ENCODE measurements around the gene CRABP2.

The CRABP2 gene

GRCh38 chr1:156746406-156746727, 41.0 kb upstream of the CRABP2 start:
- H3K4me3 ChIP-seq (ENCODE audit: control insufficient read depth, low read depth, low read length) = peak overlapping the region; percentile 47
- no peak for TF ChIP-seq CTCF (conservative IDR thresholded peaks at IDR 0.05; ENCODE audit: control insufficient read depth, insufficient read depth, low read depth, low read length)
- DNase-seq (ENCODE audit: low read depth) = no peak

- no peak for DNase-seq (ENCODE audit: low read depth)
- no peak overlapping the region for H3K4me3 ChIP-seq (ENCODE audit: control insufficient read depth, low read depth, low read length)
- TF ChIP-seq CTCF (conservative IDR thresholded peaks at IDR 0.05; ENCODE audit: control insufficient read depth, insufficient read depth, low read depth, low read length) = no peak
Observed at GRCh38 chr1:156745881-156746280, 40.5 kb upstream of the CRABP2 start.

DNA sequence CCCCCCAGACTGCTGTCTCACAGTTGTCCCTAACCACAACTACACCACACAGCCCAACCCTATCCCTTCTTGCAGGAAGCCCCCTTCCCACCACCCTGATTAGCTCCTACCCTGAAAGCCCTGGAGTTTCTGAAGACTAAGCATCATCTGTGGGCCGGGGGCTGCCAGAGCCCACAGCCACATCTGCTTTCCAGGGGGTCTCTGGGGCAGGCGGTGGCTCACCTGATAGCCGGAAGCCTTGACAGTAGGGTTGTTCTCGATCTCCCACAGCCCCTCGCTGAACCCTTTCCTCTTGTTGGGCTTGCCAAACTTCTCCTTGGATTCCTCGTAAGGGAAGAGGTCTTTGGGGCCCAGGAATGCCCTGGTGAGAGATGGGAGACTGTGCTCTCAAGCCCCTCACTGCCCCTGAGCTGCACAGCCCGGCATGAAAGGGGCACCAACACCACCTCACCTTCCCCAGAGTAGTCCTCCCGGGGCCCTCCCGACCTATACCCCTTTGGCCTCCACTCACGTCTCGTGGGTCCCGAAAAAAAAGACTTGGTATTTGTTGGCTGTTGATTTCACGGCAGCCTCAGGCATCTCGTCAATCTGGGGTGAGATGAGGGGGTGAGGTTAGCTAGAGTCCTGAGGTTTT, 39.5 kb upstream of the CRABP2 start:
- no peak for DNase-seq (ENCODE audit: low read depth)
- no peak overlapping the region for H3K4me3 ChIP-seq (ENCODE audit: control insufficient read depth, low read depth, low read length)
- TF ChIP-seq CTCF (conservative IDR thresholded peaks at IDR 0.05; ENCODE audit: control insufficient read depth, insufficient read depth, low read depth, low read length) = no peak

DNA sequence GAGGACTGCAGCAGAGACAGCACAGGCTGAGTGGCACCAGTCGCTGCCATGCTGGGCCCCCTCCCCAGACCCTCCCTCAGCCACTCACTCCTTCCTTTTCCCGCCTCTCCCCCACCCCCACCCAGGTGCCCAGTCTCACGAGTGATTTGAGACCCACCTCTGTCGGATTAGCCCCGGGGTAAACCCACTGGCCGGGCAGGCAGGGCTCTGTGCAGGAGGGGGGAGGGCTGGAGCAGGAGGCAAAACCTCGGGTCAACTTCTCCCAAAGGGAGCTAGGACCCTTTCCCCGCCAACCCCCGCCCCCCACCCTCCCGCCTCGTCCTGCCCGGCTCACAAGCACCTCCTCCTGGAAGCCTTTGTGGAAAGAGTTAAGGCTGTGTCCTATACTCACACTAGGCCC, 39.0 kb upstream of the CRABP2 start:
- no peak for TF ChIP-seq CTCF (conservative IDR thresholded peaks at IDR 0.05; ENCODE audit: control insufficient read depth, insufficient read depth, low read depth, low read length)
- no peak for DNase-seq (ENCODE audit: low read depth)
- H3K4me3 ChIP-seq (ENCODE audit: control insufficient read depth, low read depth, low read length) = no peak overlapping the region

DNA sequence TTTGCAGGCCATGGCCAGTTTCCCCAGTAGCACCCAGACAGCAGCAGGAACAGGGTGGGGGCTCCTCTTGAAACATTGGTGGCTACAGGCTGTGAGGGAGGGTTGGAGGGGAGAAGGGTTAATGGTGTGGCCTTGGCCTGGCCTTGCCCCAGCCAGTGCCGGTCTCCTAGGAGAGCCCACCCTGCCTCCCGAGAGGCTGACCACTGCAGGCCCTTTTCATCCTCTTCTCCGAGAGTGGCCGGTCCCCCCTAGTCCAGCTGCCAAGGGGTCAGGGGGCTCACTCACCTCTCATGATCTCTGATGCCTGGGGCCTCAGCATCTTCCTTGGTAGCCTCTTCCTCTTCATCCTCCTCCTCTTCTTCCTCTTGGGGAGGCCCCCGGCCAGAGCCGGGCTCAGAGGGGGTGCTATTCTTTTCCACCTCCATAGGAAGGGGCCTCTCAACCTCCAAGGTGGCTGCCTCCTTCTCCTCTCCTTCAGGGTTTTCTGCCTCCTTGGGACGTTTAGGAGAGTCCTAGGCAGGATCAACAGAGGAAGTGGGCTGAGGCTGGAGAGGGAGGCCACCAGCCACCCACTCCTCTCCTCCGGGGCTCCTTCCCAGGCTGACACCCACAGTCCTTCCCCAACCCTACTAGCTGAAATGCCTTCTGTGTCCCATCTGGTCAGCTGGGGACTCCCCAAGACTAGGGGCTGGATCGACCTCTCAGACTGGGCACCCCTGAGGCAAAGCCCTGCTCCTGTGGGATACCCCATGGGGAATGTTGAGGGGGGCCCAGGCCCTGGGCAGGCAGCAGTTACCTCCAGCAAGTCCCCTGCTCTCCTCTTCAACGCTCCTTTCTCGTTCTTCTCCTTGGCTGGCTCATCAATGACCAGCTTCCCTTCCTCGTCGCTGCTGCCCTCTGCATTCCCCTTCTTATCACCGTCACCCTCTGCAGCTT, 38.3 kb upstream of the CRABP2 start:
- no peak for TF ChIP-seq CTCF (conservative IDR thresholded peaks at IDR 0.05; ENCODE audit: control insufficient read depth, insufficient read depth, low read depth, low read length)
- H3K4me3 ChIP-seq (ENCODE audit: control insufficient read depth, low read depth, low read length) = no peak overlapping the region
- no peak for DNase-seq (ENCODE audit: low read depth)

GRCh38 chr1:156742801-156743200, 37.4 kb upstream of the CRABP2 start:
- no peak for TF ChIP-seq CTCF (conservative IDR thresholded peaks at IDR 0.05; ENCODE audit: control insufficient read depth, insufficient read depth, low read depth, low read length)

More at GRCh38 chr1:156742801-156743200, 37.4 kb upstream of the CRABP2 start:
- H3K4me3 ChIP-seq (ENCODE audit: control insufficient read depth, low read depth, low read length) = no peak overlapping the region
- DNase-seq (ENCODE audit: low read depth) = no peak

Data from fibroblast of mammary gland (primary cell).